HG02981 (cell line): Measurements from ENCODE around the gene DPH6.
"Not testable (repeated sequence)": the region's sequence is repeated elsewhere in the genome, so short reads cannot be mapped to it uniquely, and the experiment has no call there.

ENCODE experiments used
- ATAC-seq: cut with Tn5 transposase; IDR thresholded peaks from one replicate; pipeline ENCODE4 v1.9.1; 2021; ENCODE audit warnings: mild to moderate bottlenecking, moderate library complexity; ENCODE audit not compliant: unreplicated experiment

Gene DPH6

DNA sequence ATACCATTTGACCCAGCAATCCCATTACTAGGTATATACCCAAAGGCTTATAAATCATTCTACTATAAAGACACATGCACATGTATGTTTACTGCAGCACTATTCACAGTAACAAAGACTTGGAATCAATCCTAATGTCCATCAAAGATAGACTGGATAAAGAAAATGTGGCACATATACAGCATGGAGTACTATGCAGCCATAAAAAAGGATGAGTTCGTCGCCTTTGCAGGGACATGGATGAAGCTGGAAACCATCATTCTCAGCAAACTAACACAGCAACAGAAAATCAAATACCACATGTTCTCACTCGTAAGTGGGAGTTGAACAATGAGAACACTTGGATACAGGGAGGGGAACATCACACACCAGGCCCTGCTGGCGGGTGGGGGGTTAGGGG is 104.7 kb downstream of the DPH6 start:
- ATAC-seq, result not testable (repeated sequence)

GRCh38 chr15:35440265-35440664 is 105.7 kb downstream of the DPH6 start:
- ATAC-seq, result no peak

DNA sequence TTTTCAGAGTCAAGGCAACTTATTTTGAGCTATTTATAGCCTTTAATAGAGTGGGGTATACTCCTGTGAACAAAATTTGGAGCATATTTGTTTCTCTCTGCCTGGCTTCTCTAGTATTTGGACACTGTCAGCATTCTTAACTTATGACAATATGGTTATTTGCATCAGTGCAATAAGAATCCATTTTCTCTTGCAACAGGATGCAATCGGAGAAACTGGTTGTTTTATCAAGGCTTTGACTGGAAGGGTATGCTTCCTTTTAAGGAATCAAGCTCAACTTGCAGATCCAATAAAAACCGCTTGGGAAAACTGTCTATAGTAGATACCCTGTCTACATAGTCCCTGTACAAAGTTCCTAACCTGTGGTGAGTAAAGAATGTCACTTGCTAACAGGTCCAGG is 106.7 kb downstream of the DPH6 start:
- no peak for ATAC-seq

- ATAC-seq, result no peak
Measured at GRCh38 chr15:35437157-35437556, 108.8 kb downstream of the DPH6 start.

DNA sequence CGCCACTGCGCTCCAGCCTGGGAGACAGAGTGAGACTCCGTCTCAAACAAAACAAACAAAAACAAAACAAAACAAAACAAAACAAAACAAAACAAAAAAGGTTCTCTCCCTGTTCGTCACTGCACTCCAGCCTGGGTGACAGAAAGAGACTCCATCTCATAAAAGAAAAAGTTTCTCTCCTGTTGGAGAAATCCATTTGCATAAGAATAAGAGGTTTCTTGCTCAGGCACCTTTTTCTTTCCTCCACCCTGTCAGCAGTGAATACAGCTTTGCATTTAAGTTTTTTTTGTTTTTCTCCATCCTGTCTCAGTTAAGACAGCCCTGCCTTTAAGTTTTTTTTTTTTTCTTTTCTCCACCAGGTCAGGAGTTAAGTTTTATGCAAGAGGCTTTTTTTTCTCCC is 109.5 kb downstream of the DPH6 start:
- no peak for ATAC-seq

GRCh38 chr15:35431281-35431680 is 114.7 kb downstream of the DPH6 start:
- ATAC-seq, result no peak

- ATAC-seq, result no peak
Measured at GRCh38 chr15:35430301-35430700, 115.7 kb downstream of the DPH6 start.

DNA sequence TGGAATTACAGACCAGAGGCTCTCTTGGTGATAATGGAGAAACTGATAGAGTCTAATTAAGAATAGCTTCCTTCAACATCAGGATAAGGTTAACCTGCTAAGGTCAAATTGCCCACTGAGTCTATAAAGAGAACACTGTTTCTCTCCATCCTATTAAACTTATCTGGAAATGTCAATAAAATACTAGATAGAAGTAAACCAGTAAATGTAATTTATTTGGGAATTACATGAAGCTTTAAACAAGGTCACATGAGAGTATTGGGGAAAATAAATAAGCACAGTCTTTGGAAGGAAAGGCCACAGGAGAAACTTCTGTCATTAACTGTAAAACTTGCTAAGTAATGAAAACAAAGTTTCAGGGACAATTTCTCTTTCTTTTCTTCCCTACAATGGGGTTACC is 118.5 kb downstream of the DPH6 start:
- no peak for ATAC-seq

DNA sequence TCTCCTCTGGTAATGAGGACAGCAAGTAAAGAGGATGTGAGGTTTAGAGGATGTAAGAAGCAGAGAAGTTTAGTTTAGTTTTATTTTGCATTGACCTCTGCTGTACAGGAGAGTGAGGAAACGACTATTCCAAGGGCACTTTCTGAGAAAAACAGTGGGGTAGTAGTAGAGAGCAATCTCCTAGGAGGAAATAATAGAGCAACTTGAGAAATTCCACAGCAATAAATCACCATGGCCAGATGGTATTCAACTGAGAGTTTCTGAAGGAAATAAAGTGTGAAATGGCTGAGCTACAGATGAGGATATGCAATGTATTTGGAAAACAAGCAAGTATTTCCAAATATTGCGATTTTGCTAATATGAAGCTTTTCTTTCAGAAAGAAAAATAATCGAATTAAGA is 118.9 kb downstream of the DPH6 start:
- ATAC-seq, result no peak

- no peak for ATAC-seq
Measured at GRCh38 chr15:35410775-35411174, 135.2 kb downstream of the DPH6 start.

GRCh38 chr15:35399901-35400300 is 146.1 kb downstream of the DPH6 start:
- no peak for ATAC-seq

DNA sequence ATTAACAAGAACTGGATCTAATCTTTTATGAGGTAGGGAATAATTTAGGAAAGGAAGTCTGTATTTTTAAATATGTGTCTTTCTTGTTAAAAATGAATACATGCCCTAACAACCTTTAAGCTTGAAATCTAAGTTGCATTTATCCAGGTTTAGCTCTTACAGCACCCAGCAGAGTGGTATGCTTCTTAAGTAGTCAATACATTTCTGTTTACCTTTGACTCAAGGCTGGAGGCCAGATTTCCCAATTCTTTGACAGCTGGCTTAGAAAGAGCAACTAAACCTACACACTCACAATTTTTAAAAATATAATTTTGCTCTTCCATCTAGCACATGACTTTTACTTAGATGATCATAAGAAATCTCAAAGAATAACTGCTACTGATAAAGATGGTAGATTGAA is 148.9 kb downstream of the DPH6 start:
- ATAC-seq, result no peak

- no peak for ATAC-seq
Measured at GRCh38 chr15:35394416-35394815, 151.5 kb downstream of the DPH6 start.

- ATAC-seq, result no peak
Measured at GRCh38 chr15:35393398-35393797, 152.6 kb downstream of the DPH6 start.

- ATAC-seq, result not testable (repeated sequence)
Measured at GRCh38 chr15:35391408-35391984, 154.5 kb downstream of the DPH6 start.

DNA sequence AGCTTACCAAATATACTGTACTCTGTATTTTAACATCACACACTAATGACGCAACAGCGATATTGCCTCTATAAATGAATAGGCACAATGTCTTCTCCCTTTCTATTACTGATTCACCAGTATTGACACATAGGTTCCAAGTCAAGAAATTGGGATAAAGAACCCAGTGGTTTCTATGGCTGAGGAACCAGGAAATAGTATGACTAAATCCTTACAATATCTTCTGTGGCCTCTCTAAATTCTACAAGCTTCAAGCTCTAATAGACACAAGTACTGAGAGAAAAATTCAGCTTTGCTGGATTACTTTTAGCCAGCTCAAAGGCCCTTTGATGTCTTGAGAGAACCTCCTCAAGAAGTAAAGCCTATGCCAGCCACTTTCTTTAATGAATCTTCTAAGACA is 162.5 kb downstream of the DPH6 start:
- no peak for ATAC-seq

DNA sequence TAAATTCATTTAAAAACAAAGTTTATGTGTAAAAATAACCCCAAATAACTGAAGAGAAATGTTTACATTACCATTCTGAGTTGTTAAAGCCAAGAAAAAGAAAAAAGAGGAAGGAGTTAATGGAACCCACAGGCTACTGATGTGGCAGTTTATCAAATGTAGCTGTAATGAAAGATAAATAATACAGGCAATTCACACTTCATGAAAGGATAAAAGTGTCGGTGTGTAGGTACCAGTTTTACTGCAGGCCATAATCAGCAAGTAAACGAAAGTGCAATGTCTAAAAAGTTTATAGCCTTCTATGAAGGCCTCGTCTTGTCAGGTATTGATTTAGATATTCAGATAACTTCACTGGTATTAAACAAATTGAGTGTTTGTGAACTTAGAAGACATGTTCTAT is 164.6 kb downstream of the DPH6 start:
- ATAC-seq, result no peak

DNA sequence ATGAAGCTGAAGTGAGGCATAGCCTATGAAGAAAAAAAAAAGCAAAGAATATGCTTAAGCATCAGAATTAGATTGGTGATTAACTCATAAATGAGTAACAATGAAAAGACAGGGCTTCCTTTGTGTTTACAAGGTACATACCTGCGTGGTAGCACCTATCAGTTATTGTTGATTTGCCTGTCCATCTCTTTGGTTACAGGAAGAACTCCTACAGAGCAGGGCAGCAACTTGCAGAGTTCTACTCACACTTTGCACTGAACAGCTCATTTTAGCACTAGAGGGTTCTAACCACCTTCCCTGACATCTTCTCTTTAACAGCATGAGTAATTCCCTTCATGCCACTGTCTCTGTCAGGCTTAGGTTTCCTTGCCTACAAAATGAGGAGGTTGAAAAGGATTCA is 166.0 kb downstream of the DPH6 start:
- ATAC-seq, result no peak

GRCh38 chr15:35378454-35378853 is 167.5 kb downstream of the DPH6 start:
- not testable (repeated sequence) for ATAC-seq

GRCh38 chr15:35376707-35377106 is 169.3 kb downstream of the DPH6 start:
- ATAC-seq, result no peak

GRCh38 chr15:35374661-35375060 is 171.3 kb downstream of the DPH6 start:
- ATAC-seq, result no peak

DNA sequence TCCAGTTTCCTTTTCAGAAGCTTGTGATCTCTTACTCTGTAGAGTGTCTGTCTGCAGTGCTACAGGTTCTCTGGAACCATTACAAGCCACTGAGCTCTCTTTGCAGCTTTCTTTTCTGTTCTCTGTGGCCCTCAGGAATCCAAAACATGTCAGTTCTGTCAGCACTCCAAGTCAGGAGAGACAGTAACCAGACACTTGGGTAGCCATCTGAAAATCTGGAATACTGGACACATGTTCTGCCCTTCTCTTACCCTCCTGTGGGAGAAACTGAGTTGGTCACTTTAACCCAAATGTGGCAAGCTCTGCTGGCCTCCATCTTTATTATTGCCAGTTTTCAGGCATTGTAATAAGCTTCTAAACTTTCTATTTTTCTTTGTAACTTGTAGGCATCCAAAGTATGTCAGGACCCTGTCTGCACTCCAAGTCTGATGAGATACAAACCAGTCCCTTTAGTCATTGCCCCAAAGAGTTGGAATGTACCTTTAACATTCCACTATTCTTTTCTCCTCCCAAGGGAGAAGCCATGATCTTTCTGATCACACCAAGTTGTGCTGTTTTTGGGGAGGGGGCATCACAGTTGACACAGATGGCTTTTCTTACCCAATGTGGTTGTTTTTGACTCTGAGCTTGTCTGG is 183.7 kb downstream of the DPH6 start:
- no peak for ATAC-seq

- ATAC-seq, result no peak
Measured at GRCh38 chr15:35358824-35359223, 187.1 kb downstream of the DPH6 start.
